SK-N-MC (cell line): ENCODE data around the gene GPATCH4.

Experiments
- EZH2 ChIP-seq: fragments of 200-600 bp; sonication (generic); IDR thresholded peaks from one replicate; pipeline ENCODE4 v1.6.1; 2017; ENCODE audit warnings: antibody characterized with exemption
- FOXP2 ChIP-seq: optimal IDR thresholded peaks from 2 replicates; pipeline ENCODE3; 2011; ENCODE audit warnings: mild to moderate bottlenecking, moderate library complexity; ENCODE audit not compliant: insufficient read depth; ENCODE audit errors: extremely low read length, control extremely low read depth
- POLR2AphosphoS5 ChIP-seq: IDR thresholded peaks from 2 replicates; pipeline ENCODE4 v1.6.1; 2012; ENCODE audit warnings: mild to moderate bottlenecking, low read depth, low read length, borderline replicate concordance

DNA sequence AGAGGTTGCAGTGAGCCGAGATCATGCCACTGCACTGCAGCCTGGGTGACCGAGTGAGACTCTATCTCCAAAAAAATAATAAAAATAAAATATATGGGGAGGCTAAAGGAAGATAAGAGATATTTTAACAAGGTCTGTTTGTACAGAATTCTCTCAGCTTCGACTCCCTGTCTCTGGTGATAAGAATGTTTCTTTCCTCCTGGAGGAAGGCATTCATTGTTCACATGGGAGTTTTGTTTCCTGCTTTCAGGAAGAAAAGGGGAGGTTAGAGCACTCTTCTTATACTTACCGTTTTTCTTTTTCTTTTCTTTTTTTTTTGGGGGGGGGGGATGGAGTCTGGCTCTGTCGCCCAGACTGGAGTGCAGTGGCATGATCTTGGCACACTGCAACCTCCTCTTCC, 11.7 kb downstream of the GPATCH4 start:
- TF ChIP-seq EZH2 (no peak), POLR2AphosphoS5 (no peak), FOXP2 (no peak)
